GM12878 (cell line): ENCODE results near the gene CACNA2D3. TPM values are rescaled to one million over a fixed set of nuclear protein-coding genes. Genes with fewer than 3 reads are reported as not detected.

Source experiments
- ATAC-seq: fragments of 200-7000 bp; cut with Tn5 transposase; 3 replicates; pipeline ENCODE4 v1.9.1; 2020; ENCODE audit warnings: mild to moderate bottlenecking, moderate library complexity
- BruUV-seq: library from RNA; stranded (reverse); fragments of 400-500 nt; replicated peaks from 2 replicates; lab custom pipeline; 2021; lab: Mats Ljungman, UMichigan
- CTCF ChIA-PET: fragments of 300-600 bp; sonication (Branson Sonifier 250); formaldehyde crosslinking; extraction: SDS; loops from one replicate; lab custom pipeline; 2021; ENCODE audit warnings: inconsistent platforms; lab: Yijun Ruan, JAX
- POLR2A ChIA-PET: fragments of 350-600 bp; formaldehyde crosslinking; extraction: SDS; loops from one replicate; lab custom pipeline; 2021; ENCODE audit warnings: inconsistent platforms; lab: Charles Lee
- RAD21 ChIA-PET: fragments of 300-600 bp; sonication (Branson Sonifier 250); formaldehyde crosslinking; loops from one replicate; lab custom pipeline; 2023; ENCODE audit warnings: antibody characterized with exemption; ENCODE audit not compliant: unreplicated experiment; lab: Charles Lee
- SMC1A ChIA-PET: fragments of 300-600 bp; sonication (Branson Sonifier 250); formaldehyde crosslinking; loops from one replicate; lab custom pipeline; 2023; ENCODE audit not compliant: unreplicated experiment, uncharacterized antibody; lab: Charles Lee
- DNase-seq: peaks from one replicate; pipeline ENCODE4 v3.0.0-alpha.2; 2011; ENCODE audit warnings: low read depth, low spot score
- FAIRE-seq: peaks from 3 replicates; lab custom pipeline; 2011; peaks lifted over from hg19 to GRCh38; lab: Jason Lieb, UNC
- H2AFZ ChIP-seq: 2 replicates; pipeline ENCODE4 v1.6.0; 2011; ENCODE audit warnings: low read depth, low read length, control low read depth; ENCODE audit not compliant: control insufficient read depth
- H3K27ac ChIP-seq: 2 replicates; pipeline ENCODE4 v1.5.1; 2011; ENCODE audit warnings: control low read depth; ENCODE audit not compliant: control insufficient read depth, insufficient read depth
- H3K27me3 ChIP-seq, 2 experiments: replicated peaks in 1 of 2; 2 replicates each; pipeline versions ENCODE4 v1.6.0 to v1.6.1; 2011; ENCODE audit warnings: low read length in 1 of 2; ENCODE audit not compliant: control insufficient read depth in 2 of 2, insufficient read depth in 2 of 2
- H3K36me3 ChIP-seq, 2 experiments: 2 replicates each; pipeline ENCODE4 v1.5.1; 2011; ENCODE audit warnings: low read length in 1 of 2; ENCODE audit not compliant: control insufficient read depth in 2 of 2, insufficient read depth in 2 of 2
- H3K4me1 ChIP-seq: 2 replicates; pipeline ENCODE4 v1.6.1; 2011; ENCODE audit warnings: mild to moderate bottlenecking, low read length, moderate library complexity, mixed read lengths; ENCODE audit not compliant: control insufficient read depth, insufficient read depth
- H3K4me2 ChIP-seq: 2 replicates; pipeline ENCODE4 v1.6.0; 2011; ENCODE audit warnings: control low read depth; ENCODE audit not compliant: control insufficient read depth, insufficient read depth
- H3K4me3 ChIP-seq: fragments of 200-600 bp; sonication (generic); 2 replicates; pipeline ENCODE4 v1.5.1; 2016
- H3K79me2 ChIP-seq: 2 replicates; pipeline ENCODE4 v1.6.0; 2011; ENCODE audit warnings: low read length; ENCODE audit not compliant: control insufficient read depth, insufficient read depth
- H3K9ac ChIP-seq: 2 replicates; pipeline ENCODE4 v1.8.0; 2011; ENCODE audit warnings: low read length, control low read depth, mixed read lengths; ENCODE audit not compliant: control insufficient read depth, insufficient read depth
- H3K9me3 ChIP-seq: replicated peaks from 3 replicates; pipeline ENCODE4 v1.5.1; 2011; ENCODE audit warnings: mild to moderate bottlenecking, low read length; ENCODE audit not compliant: control insufficient read depth, insufficient read depth
- H4K20me1 ChIP-seq: 2 replicates; pipeline ENCODE4 v1.6.0; 2011; ENCODE audit not compliant: control insufficient read depth, insufficient read depth
- BCL11A ChIP-seq: IDR thresholded peaks from 2 replicates; pipeline ENCODE4 v1.6.1; 2011; ENCODE audit warnings: low read depth, low read length
- BRCA1 ChIP-seq: IDR thresholded peaks from 2 replicates; pipeline ENCODE4 v1.6.1; 2011; ENCODE audit warnings: low read depth, low read length, improper control_type of control experiment
- CHD2 ChIP-seq: IDR thresholded peaks from 2 replicates; pipeline ENCODE4 v1.6.1; 2011; ENCODE audit warnings: low read depth, low read length, improper control_type of control experiment, borderline replicate concordance
- ESRRA ChIP-seq: IDR thresholded peaks from 2 replicates; pipeline ENCODE4 v1.6.1; 2012; ENCODE audit warnings: mild to moderate bottlenecking, low read length, improper control_type of control experiment
- GABPA ChIP-seq: IDR thresholded peaks from 2 replicates; pipeline ENCODE4 v1.6.1; 2014; ENCODE audit warnings: antibody characterized with exemption, low read depth, mild to moderate bottlenecking, inconsistent platforms
- HCFC1 ChIP-seq: fragments of 150-350 bp; IDR thresholded peaks from 2 replicates; pipeline ENCODE4 v1.6.1; 2014; ENCODE audit warnings: low read length
- IRF4 ChIP-seq: IDR thresholded peaks from 2 replicates; pipeline ENCODE4 v1.6.1; 2011; ENCODE audit warnings: low read depth, low read length
- MXI1 ChIP-seq: fragments of 150-350 bp; IDR thresholded peaks from 2 replicates; pipeline ENCODE4 v1.6.1; 2011; ENCODE audit warnings: low read depth, mild to moderate bottlenecking, inconsistent platforms, low read length, improper control_type of control experiment
- NR2C1 ChIP-seq: fragments of 450-650 bp; IDR thresholded peaks from 2 replicates; pipeline ENCODE4 v1.6.1; 2017; ENCODE audit warnings: antibody characterized with exemption, mild to moderate bottlenecking, moderate library complexity
- POU2F2 ChIP-seq: IDR thresholded peaks from 3 replicates; pipeline ENCODE4 v1.6.1; 2011; ENCODE audit warnings: low read depth, mild to moderate bottlenecking, low read length, borderline replicate concordance
- SRF ChIP-seq, 2 experiments: IDR thresholded peaks; 2 replicates each; pipeline ENCODE4 v1.6.1; 2011; ENCODE audit warnings: low read depth in 2 of 2, low read length in 2 of 2, mild to moderate bottlenecking in 1 of 2, moderate library complexity in 1 of 2
- SUPT20H ChIP-seq: IDR thresholded peaks from 2 replicates; pipeline ENCODE4 v1.6.1; 2011; ENCODE audit warnings: low read depth, mild to moderate bottlenecking, low read length, moderate library complexity, borderline replicate concordance; ENCODE audit not compliant: control insufficient read depth
- TCF7 ChIP-seq: IDR thresholded peaks from 2 replicates; pipeline ENCODE4 v1.6.1; 2014; ENCODE audit warnings: antibody characterized with exemption, borderline replicate concordance
- ZNF24 ChIP-seq: fragments of 450-650 bp; IDR thresholded peaks from 2 replicates; pipeline ENCODE4 v1.6.1; 2017; ENCODE audit warnings: antibody characterized with exemption, mild to moderate bottlenecking
- ZSCAN29 ChIP-seq: fragments of 450-650 bp; IDR thresholded peaks from 2 replicates; pipeline ENCODE4 v1.6.1; 2017; ENCODE audit warnings: mild to moderate bottlenecking, moderate library complexity
- WGBS: methylation state at CpG from one replicate; pipeline ENCODE4 v1.1.6; 2016; ENCODE audit warnings: low lambda C conversion rate; ENCODE audit not compliant: insufficient replicate concordance, insufficient coverage; ENCODE audit errors: missing lambda C conversion rate; 5-methylcytosine and 5-hydroxymethylcytosine counted together
- in situ Hi-C: fragments of 300-500 bp; cut with MboI; formaldehyde crosslinking; loops from 9 replicates; pipeline ENCODE4 v1.14.3; 2018; ENCODE audit warnings: mixed read lengths
- intact Hi-C: fragments of 100-400 bp; cut with micrococcal nuclease; formaldehyde crosslinking; loops from one replicate; pipeline ENCODE4 v1.14.2; 2022; ENCODE audit not compliant: unreplicated experiment
- polyA plus RNA-seq, 11 experiments: library from polyadenylated mRNA; depleted of rRNA in 4 of 11; unstranded in 6 of 11; stranded (reverse) in 5 of 11; fragments of >200 nt; fragmentation: Nextera tagmentation in 4 of 11; fragmentation: Illumina TruSeq in 1 of 11; extraction: Ambion mirVana in 4 of 11; extraction: Trizol in 1 of 11; gene quantifications; 1 replicate in 1 of 11; 2 replicates in 10 of 11; pipeline versions ENCODE4 v1.2.1 to v1.2.3, GENCODE V29; 2011 to 2016; ENCODE audit warnings: inconsistent platforms in 2 of 11, missing spikeins in 2 of 11, low read depth in 1 of 11
- total RNA-seq, 4 experiments: library from RNA; depleted of rRNA in 3 of 4; stranded (reverse); fragments of >200 nt in 3 of 4; fragmentation: Illumina TruSeq in 1 of 4; extraction: Trizol in 1 of 4; gene quantifications; 2 replicates each; pipeline versions ENCODE4 v1.2.1 to v1.2.3, GENCODE V29; 2013 to 2021
- TF ChIP-seq, protein P1 (sequence below): IDR thresholded peaks from 2 replicates; pipeline ENCODE4 v1.6.1; 2011; ENCODE audit warnings: borderline replicate concordance, low read depth, mild to moderate bottlenecking, moderate library complexity, low read length; ENCODE audit not compliant: insufficient read depth, poor library complexity, severe bottlenecking
- TF ChIP-seq, protein P2 (sequence below): fragments of 450-650 bp; IDR thresholded peaks from 2 replicates; pipeline ENCODE4 v1.6.1; 2018; ENCODE audit warnings: borderline replicate concordance, mild to moderate bottlenecking; ENCODE audit not compliant: partially characterized antibody
- TF ChIP-seq, protein P3 (sequence below): fragments of 450-650 bp; conservative IDR thresholded peaks from 2 replicates; pipeline ENCODE4 v1.6.1; 2017; ENCODE audit warnings: mild to moderate bottlenecking, moderate library complexity

The CACNA2D3 gene
- total and polyA plus RNA-seq, 10 of the 15 experiments (the other 5 are each of a cell fraction or from before 2014, with no cell fraction given), result not detected

GRCh38 chr3:54670201-54671000 lies 548.0 kb downstream of the CACNA2D3 start:
- ChIA-PET POLR2A (no interaction called here), RAD21 (no interaction called here), CTCF (no interaction called here), SMC1A (no interaction called here)
- 50% methylated on average over 8 of the region's 8 CpGs for WGBS
- no peak for DNase-seq
- Histone ChIP-seq H3K4me3 (no peak overlapping the region), H3K27ac (no peak overlapping the region), H3K27me3 (peaks cover 0 to 2% of the 10 kb centered on the region in 2 experiments; a peak in 1 of 4 replicates), H4K20me1 (no peaks in the 10 kb centered on the region), H3K4me1 (no peaks in the 10 kb centered on the region), H2AFZ (no peak overlapping the region), H3K9me3 (no peaks in the 10 kb centered on the region), H3K36me3 (no peaks in the 10 kb centered on the region), H3K79me2 (no peaks in the 10 kb centered on the region), H3K9ac (no peak overlapping the region), H3K4me2 (no peak overlapping the region)
- FAIRE-seq, result no peak
- intact Hi-C loops (no loop called here), in situ Hi-C loops (no loop called here)
- ATAC-seq, result no peak
- BruUV-seq, result no TSS peak
- TF ChIP-seq NR2C1 (no peak), GABPA (no peak), SUPT20H (no peak), ZSCAN29 (no peak), HCFC1 (no peak), TCF7 (no peak), MXI1 (no peak), SRF (IDR thresholded peaks at IDR 0.05; ENCODE audit: low read depth in 2 of 2, low read length in 2 of 2) (no peak), POU2F2 (no peak), ZNF24 (no peak), IRF4 (no peak), CHD2 (no peak), BRCA1 (no peak), ESRRA (no peak), BCL11A (no peak)
- TF ChIP-seq, protein P1, sequence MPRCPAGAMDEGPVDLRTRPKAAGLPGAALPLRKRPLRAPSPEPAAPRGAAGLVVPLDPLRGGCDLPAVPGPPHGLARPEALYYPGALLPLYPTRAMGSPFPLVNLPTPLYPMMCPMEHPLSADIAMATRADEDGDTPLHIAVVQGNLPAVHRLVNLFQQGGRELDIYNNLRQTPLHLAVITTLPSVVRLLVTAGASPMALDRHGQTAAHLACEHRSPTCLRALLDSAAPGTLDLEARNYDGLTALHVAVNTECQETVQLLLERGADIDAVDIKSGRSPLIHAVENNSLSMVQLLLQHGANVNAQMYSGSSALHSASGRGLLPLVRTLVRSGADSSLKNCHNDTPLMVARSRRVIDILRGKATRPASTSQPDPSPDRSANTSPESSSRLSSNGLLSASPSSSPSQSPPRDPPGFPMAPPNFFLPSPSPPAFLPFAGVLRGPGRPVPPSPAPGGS, result no peak
- TF ChIP-seq, protein P2, sequence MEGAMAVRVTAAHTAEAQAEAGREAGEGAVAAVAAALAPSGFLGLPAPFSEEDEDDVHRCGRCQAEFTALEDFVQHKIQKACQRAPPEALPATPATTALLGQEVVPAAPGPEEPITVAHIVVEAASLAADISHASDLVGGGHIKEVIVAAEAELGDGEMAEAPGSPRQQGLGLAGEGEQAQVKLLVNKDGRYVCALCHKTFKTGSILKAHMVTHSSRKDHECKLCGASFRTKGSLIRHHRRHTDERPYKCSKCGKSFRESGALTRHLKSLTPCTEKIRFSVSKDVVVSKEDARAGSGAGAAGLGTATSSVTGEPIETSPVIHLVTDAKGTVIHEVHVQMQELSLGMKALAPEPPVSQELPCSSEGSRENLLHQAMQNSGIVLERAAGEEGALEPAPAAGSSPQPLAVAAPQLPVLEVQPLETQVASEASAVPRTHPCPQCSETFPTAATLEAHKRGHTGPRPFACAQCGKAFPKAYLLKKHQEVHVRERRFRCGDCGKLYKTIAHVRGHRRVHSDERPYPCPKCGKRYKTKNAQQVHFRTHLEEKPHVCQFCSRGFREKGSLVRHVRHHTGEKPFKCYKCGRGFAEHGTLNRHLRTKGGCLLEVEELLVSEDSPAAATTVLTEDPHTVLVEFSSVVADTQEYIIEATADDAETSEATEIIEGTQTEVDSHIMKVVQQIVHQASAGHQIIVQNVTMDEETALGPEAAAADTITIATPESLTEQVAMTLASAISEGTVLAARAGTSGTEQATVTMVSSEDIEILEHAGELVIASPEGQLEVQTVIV, result no peak
- TF ChIP-seq, protein P3, sequence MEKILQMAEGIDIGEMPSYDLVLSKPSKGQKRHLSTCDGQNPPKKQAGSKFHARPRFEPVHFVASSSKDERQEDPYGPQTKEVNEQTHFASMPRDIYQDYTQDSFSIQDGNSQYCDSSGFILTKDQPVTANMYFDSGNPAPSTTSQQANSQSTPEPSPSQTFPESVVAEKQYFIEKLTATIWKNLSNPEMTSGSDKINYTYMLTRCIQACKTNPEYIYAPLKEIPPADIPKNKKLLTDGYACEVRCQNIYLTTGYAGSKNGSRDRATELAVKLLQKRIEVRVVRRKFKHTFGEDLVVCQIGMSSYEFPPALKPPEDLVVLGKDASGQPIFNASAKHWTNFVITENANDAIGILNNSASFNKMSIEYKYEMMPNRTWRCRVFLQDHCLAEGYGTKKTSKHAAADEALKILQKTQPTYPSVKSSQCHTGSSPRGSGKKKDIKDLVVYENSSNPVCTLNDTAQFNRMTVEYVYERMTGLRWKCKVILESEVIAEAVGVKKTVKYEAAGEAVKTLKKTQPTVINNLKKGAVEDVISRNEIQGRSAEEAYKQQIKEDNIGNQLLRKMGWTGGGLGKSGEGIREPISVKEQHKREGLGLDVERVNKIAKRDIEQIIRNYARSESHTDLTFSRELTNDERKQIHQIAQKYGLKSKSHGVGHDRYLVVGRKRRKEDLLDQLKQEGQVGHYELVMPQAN, result no peak
